Prostate gland (tissue), 2 donors: Measurements from ENCODE around the gene ZFP42. TPM values are rescaled to one million over a fixed set of nuclear protein-coding genes. Genes with fewer than 3 reads are reported as not detected.

Experiments
- DNase-seq: peaks from one replicate; pipeline ENCODE4 v3.0.0-alpha.2; 2019; ENCODE audit warnings: low spot score
- H3K27ac ChIP-seq, 2 donors: fragments of 200-600 bp; sonication (generic); 2 replicates each; pipeline ENCODE4 v1.5.1; 2017 to 2019
- H3K27me3 ChIP-seq: fragments of 200-600 bp; sonication (generic); replicated peaks from 2 replicates; pipeline ENCODE4 v1.5.1; 2019; ENCODE audit not compliant: insufficient read depth
- H3K36me3 ChIP-seq, 2 donors: fragments of 200-600 bp; sonication (generic); 1 replicate in 1 of 2; 2 replicates in 1 of 2; pipeline versions ENCODE4 v1.5.1 to v1.8.1; 2017 to 2019
- H3K4me1 ChIP-seq: fragments of 200-600 bp; sonication (generic); replicated peaks from 2 replicates; pipeline ENCODE4 v1.5.1; 2019
- H3K4me3 ChIP-seq, 2 donors: fragments of 200-600 bp; sonication (generic); 2 replicates each; pipeline ENCODE4 v1.5.1; 2017 to 2019
- H3K9me3 ChIP-seq: fragments of 200-600 bp; sonication (generic); 2 replicates; pipeline ENCODE4 v1.5.1; 2017
- POLR2A ChIP-seq: fragments of 450-650 bp; IDR thresholded peaks from one replicate; pipeline ENCODE4 v1.6.1; 2016; ENCODE audit warnings: antibody characterized with exemption, mild to moderate bottlenecking
- POLR2AphosphoS5 ChIP-seq: sonication (generic); formaldehyde crosslinking; IDR thresholded peaks from one replicate; pipeline ENCODE4 v1.6.1; 2017; ENCODE audit warnings: antibody characterized with exemption
- WGBS: methylation state at CpG from one replicate; pipeline ENCODE4 v1.1.5; 2018; 5-methylcytosine and 5-hydroxymethylcytosine counted together
- intact Hi-C: fragments of 100-400 bp; cut with DNase I; formaldehyde crosslinking; loops from one replicate; pipeline ENCODE4 v1.14.2; 2022
- total RNA-seq, 2 donors: library from RNA; depleted of rRNA; stranded (reverse); fragments of >200 nt; gene quantifications; one replicate each; pipeline ENCODE4 v1.1.0, GENCODE V29; 2016
- TF ChIP-seq, protein P1 (sequence below), 4 experiments: fragments of 200-600 bp in 2 of 4; fragments of 450-650 bp in 2 of 4; sonication (generic) in 2 of 4; IDR thresholded peaks; 1 replicate in 3 of 4; 2 replicates in 1 of 4; pipeline ENCODE4 v1.5.1; 2016 to 2019; ENCODE audit warnings: antibody characterized with exemption in 4 of 4, mild to moderate bottlenecking in 2 of 4, moderate library complexity in 2 of 4

The ZFP42 gene
- total RNA-seq, 2 donors from 2014 or later, result 0.57 TPM; not detected in 1

GRCh38 chr4:187999406-187999932, 3.9 kb downstream of the ZFP42 start:
- no peaks in the 10 kb centered on the region for H3K27me3 ChIP-seq
- 64% methylated on average over 2 of the region's 2 CpGs for WGBS
- no peak for DNase-seq
- H3K9me3 ChIP-seq, result no peaks in the 10 kb centered on the region
- H3K27ac ChIP-seq, result no peak overlapping the region
- intact Hi-C loops, result no loop called here
- TF ChIP-seq, protein P1, sequence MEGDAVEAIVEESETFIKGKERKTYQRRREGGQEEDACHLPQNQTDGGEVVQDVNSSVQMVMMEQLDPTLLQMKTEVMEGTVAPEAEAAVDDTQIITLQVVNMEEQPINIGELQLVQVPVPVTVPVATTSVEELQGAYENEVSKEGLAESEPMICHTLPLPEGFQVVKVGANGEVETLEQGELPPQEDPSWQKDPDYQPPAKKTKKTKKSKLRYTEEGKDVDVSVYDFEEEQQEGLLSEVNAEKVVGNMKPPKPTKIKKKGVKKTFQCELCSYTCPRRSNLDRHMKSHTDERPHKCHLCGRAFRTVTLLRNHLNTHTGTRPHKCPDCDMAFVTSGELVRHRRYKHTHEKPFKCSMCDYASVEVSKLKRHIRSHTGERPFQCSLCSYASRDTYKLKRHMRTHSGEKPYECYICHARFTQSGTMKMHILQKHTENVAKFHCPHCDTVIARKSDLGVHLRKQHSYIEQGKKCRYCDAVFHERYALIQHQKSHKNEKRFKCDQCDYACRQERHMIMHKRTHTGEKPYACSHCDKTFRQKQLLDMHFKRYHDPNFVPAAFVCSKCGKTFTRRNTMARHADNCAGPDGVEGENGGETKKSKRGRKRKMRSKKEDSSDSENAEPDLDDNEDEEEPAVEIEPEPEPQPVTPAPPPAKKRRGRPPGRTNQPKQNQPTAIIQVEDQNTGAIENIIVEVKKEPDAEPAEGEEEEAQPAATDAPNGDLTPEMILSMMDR (IDR thresholded peaks at IDR 0.05), result no peak
- peak; percentile 5 for TF ChIP-seq POLR2A
- H3K36me3 ChIP-seq, result no peaks in the 10 kb centered on the region
- H3K4me1 ChIP-seq, result no peaks in the 10 kb centered on the region
- no peak overlapping the region for H3K4me3 ChIP-seq

- TF ChIP-seq POLR2AphosphoS5, result no peak
- TF ChIP-seq, protein P1 (IDR thresholded peaks at IDR 0.05), result no peak
- no peak for TF ChIP-seq POLR2A
- no peak overlapping the region for H3K4me3 ChIP-seq
- intact Hi-C loops, result no loop called here
- no peaks in the 10 kb centered on the region for H3K4me1 ChIP-seq
- H3K36me3 ChIP-seq, result no peaks in the 10 kb centered on the region
- 51% methylated on average over 2 of the region's 2 CpGs for WGBS
- H3K27ac ChIP-seq, result no peak overlapping the region
- H3K9me3 ChIP-seq, result no peaks in the 10 kb centered on the region
- no peaks in the 10 kb centered on the region for H3K27me3 ChIP-seq
- no peak for DNase-seq
Observed at GRCh38 chr4:188002323-188002722, 6.8 kb downstream of the ZFP42 start.

DNA sequence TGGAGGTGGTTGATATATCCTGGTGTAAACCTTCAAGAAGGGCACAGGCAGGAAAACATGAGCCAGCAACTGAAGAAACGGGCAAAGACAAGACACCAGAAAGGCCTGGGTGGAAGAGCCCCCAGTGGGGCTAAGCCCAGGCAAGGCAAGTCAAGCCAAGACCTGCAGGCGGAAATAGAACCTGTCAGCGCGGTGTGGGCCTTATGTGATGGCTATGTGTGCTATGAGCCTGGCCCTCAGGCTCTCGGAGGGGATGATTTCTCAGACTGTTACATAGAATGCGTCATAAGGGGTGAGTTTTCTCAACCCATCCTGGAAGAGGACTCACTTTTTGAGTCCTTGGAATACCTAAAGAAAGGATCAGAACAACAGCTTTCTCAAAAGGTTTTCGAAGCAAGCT, 7.2 kb downstream of the ZFP42 start:
- intact Hi-C loops, result no loop called here
- TF ChIP-seq, protein P1 (IDR thresholded peaks at IDR 0.05), result no peak
- H3K36me3 ChIP-seq, result no peaks in the 10 kb centered on the region
- H3K4me1 ChIP-seq, result no peaks in the 10 kb centered on the region
- WGBS, result 88% methylated on average over 7 of the region's 7 CpGs
- DNase-seq, result no peak
- H3K27ac ChIP-seq, result no peak overlapping the region
- H3K9me3 ChIP-seq, result no peaks in the 10 kb centered on the region
- H3K4me3 ChIP-seq, result no peak overlapping the region
- H3K27me3 ChIP-seq, result no peaks in the 10 kb centered on the region

GRCh38 chr4:188005561-188005960, 10.0 kb downstream of the ZFP42 start:
- no peak for DNase-seq
- Histone ChIP-seq H3K9me3 (no peaks in the 10 kb centered on the region), H3K36me3 (no peaks in the 10 kb centered on the region), H3K4me1 (no peaks in the 10 kb centered on the region), H3K4me3 (no peak overlapping the region), H3K27ac (no peak overlapping the region), H3K27me3 (no peaks in the 10 kb centered on the region)
- intact Hi-C loops, result no loop called here
- TF ChIP-seq, protein P1 (IDR thresholded peaks at IDR 0.05), result no peak
- TF ChIP-seq POLR2A (no peak), POLR2AphosphoS5 (no peak)
- 63% methylated on average over 3 of the region's 3 CpGs for WGBS

DNA sequence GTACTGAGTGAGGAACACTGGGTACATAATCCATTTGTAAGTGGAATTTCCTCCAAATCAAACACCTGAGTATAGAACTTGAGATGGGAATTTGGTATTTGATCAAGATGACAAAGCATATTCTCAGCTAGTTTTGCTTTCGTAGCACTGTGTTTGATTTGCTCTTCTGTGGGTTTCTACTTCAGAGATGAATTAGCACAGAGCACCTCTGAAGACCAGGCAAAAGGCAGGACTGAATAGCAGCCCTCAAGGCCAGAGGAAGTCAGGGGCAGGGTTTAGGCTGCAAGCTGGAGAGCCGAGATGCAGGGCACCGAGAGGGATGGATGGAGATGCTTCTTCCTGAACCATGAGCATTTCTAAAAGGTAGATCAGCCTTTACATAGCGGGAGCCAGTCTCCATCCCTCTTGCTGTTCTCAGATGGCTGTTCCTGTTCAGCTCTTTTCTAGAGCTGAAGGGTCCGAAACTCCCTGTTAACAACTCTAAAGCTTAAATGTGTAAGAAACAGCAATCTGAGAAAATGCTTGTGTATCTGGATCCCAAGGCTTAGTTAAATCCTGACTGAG, 10.8 kb downstream of the ZFP42 start:
- H3K4me3 ChIP-seq, result no peak overlapping the region
- no peak for TF ChIP-seq POLR2A
- TF ChIP-seq, protein P1 (IDR thresholded peaks at IDR 0.05), result no peak
- TF ChIP-seq POLR2AphosphoS5, result no peak
- no peak for DNase-seq
- 70% methylated on average over 5 of the region's 5 CpGs for WGBS
- no peaks in the 10 kb centered on the region for H3K36me3 ChIP-seq
- H3K9me3 ChIP-seq, result no peaks in the 10 kb centered on the region
- intact Hi-C loops, result no loop called here
- no peaks in the 10 kb centered on the region for H3K4me1 ChIP-seq
- no peak overlapping the region for H3K27ac ChIP-seq
- no peaks in the 10 kb centered on the region for H3K27me3 ChIP-seq
